GM12878 (cell line): ENCODE measurements around the gene ANKRD11. TPM values are rescaled to one million over a fixed set of nuclear protein-coding genes. Genes with fewer than 3 reads are reported as not detected.

Source experiments
- ATAC-seq: fragments of 200-7000 bp; cut with Tn5 transposase; 3 replicates; pipeline ENCODE4 v1.9.1; 2020; ENCODE audit warnings: mild to moderate bottlenecking, moderate library complexity
- BruUV-seq: library from RNA; stranded (reverse); fragments of 400-500 nt; replicated peaks from 2 replicates; lab custom pipeline; 2021; lab: Mats Ljungman, UMichigan
- CTCF ChIA-PET: fragments of 300-600 bp; sonication (Branson Sonifier 250); formaldehyde crosslinking; extraction: SDS; loops from one replicate; lab custom pipeline; 2021; ENCODE audit warnings: inconsistent platforms; lab: Yijun Ruan, JAX
- POLR2A ChIA-PET: fragments of 350-600 bp; formaldehyde crosslinking; extraction: SDS; loops from one replicate; lab custom pipeline; 2021; ENCODE audit warnings: inconsistent platforms; lab: Charles Lee
- RAD21 ChIA-PET: fragments of 300-600 bp; sonication (Branson Sonifier 250); formaldehyde crosslinking; loops from one replicate; lab custom pipeline; 2023; ENCODE audit warnings: antibody characterized with exemption; ENCODE audit not compliant: unreplicated experiment; lab: Charles Lee
- SMC1A ChIA-PET: fragments of 300-600 bp; sonication (Branson Sonifier 250); formaldehyde crosslinking; loops from one replicate; lab custom pipeline; 2023; ENCODE audit not compliant: unreplicated experiment, uncharacterized antibody; lab: Charles Lee
- DNase-seq: peaks from one replicate; pipeline ENCODE4 v3.0.0-alpha.2; 2011; ENCODE audit warnings: low read depth, low spot score
- FAIRE-seq: peaks from 3 replicates; lab custom pipeline; 2011; peaks lifted over from hg19 to GRCh38; lab: Jason Lieb, UNC
- H2AFZ ChIP-seq: 2 replicates; pipeline ENCODE4 v1.6.0; 2011; ENCODE audit warnings: low read depth, low read length, control low read depth; ENCODE audit not compliant: control insufficient read depth
- H3K27ac ChIP-seq: 2 replicates; pipeline ENCODE4 v1.5.1; 2011; ENCODE audit warnings: control low read depth; ENCODE audit not compliant: control insufficient read depth, insufficient read depth
- H3K27me3 ChIP-seq, 2 experiments: replicated peaks in 1 of 2; 2 replicates each; pipeline versions ENCODE4 v1.6.0 to v1.6.1; 2011; ENCODE audit warnings: low read length in 1 of 2; ENCODE audit not compliant: control insufficient read depth in 2 of 2, insufficient read depth in 2 of 2
- H3K36me3 ChIP-seq, 2 experiments: 2 replicates each; pipeline ENCODE4 v1.5.1; 2011; ENCODE audit warnings: low read length in 1 of 2; ENCODE audit not compliant: control insufficient read depth in 2 of 2, insufficient read depth in 2 of 2
- H3K4me1 ChIP-seq: 2 replicates; pipeline ENCODE4 v1.6.1; 2011; ENCODE audit warnings: mild to moderate bottlenecking, low read length, moderate library complexity, mixed read lengths; ENCODE audit not compliant: control insufficient read depth, insufficient read depth
- H3K4me2 ChIP-seq: 2 replicates; pipeline ENCODE4 v1.6.0; 2011; ENCODE audit warnings: control low read depth; ENCODE audit not compliant: control insufficient read depth, insufficient read depth
- H3K4me3 ChIP-seq: fragments of 200-600 bp; sonication (generic); 2 replicates; pipeline ENCODE4 v1.5.1; 2016
- H3K79me2 ChIP-seq: 2 replicates; pipeline ENCODE4 v1.6.0; 2011; ENCODE audit warnings: low read length; ENCODE audit not compliant: control insufficient read depth, insufficient read depth
- H3K9ac ChIP-seq: 2 replicates; pipeline ENCODE4 v1.8.0; 2011; ENCODE audit warnings: low read length, control low read depth, mixed read lengths; ENCODE audit not compliant: control insufficient read depth, insufficient read depth
- H3K9me3 ChIP-seq: replicated peaks from 3 replicates; pipeline ENCODE4 v1.5.1; 2011; ENCODE audit warnings: mild to moderate bottlenecking, low read length; ENCODE audit not compliant: control insufficient read depth, insufficient read depth
- H4K20me1 ChIP-seq: 2 replicates; pipeline ENCODE4 v1.6.0; 2011; ENCODE audit not compliant: control insufficient read depth, insufficient read depth
- GABPA ChIP-seq: IDR thresholded peaks from 2 replicates; pipeline ENCODE4 v1.6.1; 2014; ENCODE audit warnings: antibody characterized with exemption, low read depth, mild to moderate bottlenecking, inconsistent platforms
- POLR2AphosphoS5 ChIP-seq: IDR thresholded peaks from 2 replicates; pipeline ENCODE4 v1.6.1; 2011; ENCODE audit warnings: mild to moderate bottlenecking, low read length, inconsistent platforms
- TBL1XR1 ChIP-seq: IDR thresholded peaks from 2 replicates; pipeline ENCODE4 v1.6.1; 2012; ENCODE audit warnings: low read depth, low read length, improper control_type of control experiment
- WGBS: methylation state at CpG from one replicate; pipeline ENCODE4 v1.1.6; 2016; ENCODE audit warnings: low lambda C conversion rate; ENCODE audit not compliant: insufficient replicate concordance, insufficient coverage; ENCODE audit errors: missing lambda C conversion rate; 5-methylcytosine and 5-hydroxymethylcytosine counted together
- in situ Hi-C: fragments of 300-500 bp; cut with MboI; formaldehyde crosslinking; loops from 9 replicates; pipeline ENCODE4 v1.14.3; 2018; ENCODE audit warnings: mixed read lengths
- intact Hi-C: fragments of 100-400 bp; cut with micrococcal nuclease; formaldehyde crosslinking; loops from one replicate; pipeline ENCODE4 v1.14.2; 2022; ENCODE audit not compliant: unreplicated experiment
- polyA plus RNA-seq, 11 experiments: library from polyadenylated mRNA; depleted of rRNA in 4 of 11; unstranded in 6 of 11; stranded (reverse) in 5 of 11; fragments of >200 nt; fragmentation: Nextera tagmentation in 4 of 11; fragmentation: Illumina TruSeq in 1 of 11; extraction: Ambion mirVana in 4 of 11; extraction: Trizol in 1 of 11; gene quantifications; 1 replicate in 1 of 11; 2 replicates in 10 of 11; pipeline versions ENCODE4 v1.2.1 to v1.2.3, GENCODE V29; 2011 to 2016; ENCODE audit warnings: inconsistent platforms in 2 of 11, missing spikeins in 2 of 11, low read depth in 1 of 11
- total RNA-seq, 4 experiments: library from RNA; depleted of rRNA in 3 of 4; stranded (reverse); fragments of >200 nt in 3 of 4; fragmentation: Illumina TruSeq in 1 of 4; extraction: Trizol in 1 of 4; gene quantifications; 2 replicates each; pipeline versions ENCODE4 v1.2.1 to v1.2.3, GENCODE V29; 2013 to 2021
- TF ChIP-seq, protein P1 (sequence below): IDR thresholded peaks from 2 replicates; pipeline ENCODE4 v1.6.1; 2011; ENCODE audit warnings: borderline replicate concordance, low read depth, mild to moderate bottlenecking, moderate library complexity, mixed read lengths, low read length; ENCODE audit not compliant: insufficient read depth; ENCODE audit errors: extremely low read length

Gene ANKRD11
- total and polyA plus RNA-seq, 10 of the 15 experiments (the other 5 are each of a cell fraction or from before 2014, with no cell fraction given) = 5.1 to 103 (median 27.4) TPM

DNA sequence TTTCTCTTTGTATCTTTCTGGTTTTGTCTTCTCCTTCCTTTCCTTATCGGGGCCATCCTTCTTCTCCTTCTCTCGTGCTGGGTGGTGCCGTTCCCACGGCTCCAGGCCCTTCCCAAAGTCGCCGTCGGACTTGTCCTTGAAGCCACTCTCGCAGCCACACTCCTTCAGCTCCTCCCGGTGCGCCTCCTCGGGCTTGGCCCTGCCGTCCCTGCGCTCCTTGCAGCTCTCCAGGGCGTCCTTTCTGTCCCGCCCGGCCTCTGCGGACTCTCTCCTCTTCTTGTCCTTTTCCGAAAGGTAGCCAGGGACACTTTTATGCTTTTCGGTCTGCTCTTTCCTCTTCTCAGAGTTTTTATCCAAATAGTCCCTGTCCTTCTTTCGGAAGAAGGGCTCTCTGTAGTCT, 206.9 kb downstream of the ANKRD11 start (continued):
- TF ChIP-seq, protein P1, sequence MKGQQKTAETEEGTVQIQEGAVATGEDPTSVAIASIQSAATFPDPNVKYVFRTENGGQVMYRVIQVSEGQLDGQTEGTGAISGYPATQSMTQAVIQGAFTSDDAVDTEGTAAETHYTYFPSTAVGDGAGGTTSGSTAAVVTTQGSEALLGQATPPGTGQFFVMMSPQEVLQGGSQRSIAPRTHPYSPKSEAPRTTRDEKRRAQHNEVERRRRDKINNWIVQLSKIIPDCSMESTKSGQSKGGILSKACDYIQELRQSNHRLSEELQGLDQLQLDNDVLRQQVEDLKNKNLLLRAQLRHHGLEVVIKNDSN = no peak
- TF ChIP-seq GABPA = no peak

DNA sequence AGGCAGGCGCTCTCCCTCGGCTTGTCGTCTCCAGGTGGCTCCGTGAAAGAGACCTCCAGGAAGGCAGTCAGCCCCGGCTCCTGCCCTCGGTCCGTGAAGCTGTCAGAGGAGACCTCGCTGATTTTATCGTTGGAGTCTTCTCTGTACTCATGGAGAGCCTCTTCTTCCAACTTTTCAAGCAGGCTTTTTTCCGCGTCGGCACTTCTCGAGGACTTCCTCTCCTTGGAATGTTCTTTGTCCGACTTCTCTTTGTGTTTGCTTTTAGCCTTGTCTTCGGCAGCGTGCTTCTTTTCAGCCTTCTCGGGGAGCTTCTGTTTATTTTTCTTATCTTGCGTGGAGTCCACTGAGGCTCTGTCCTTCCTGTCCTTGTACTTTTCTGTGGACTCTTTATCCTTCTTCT, 207.8 kb downstream of the ANKRD11 start:
- RAD21 ChIA-PET = no interaction called here
- CTCF ChIA-PET = interaction anchor here (0.5 to 0.8 kb wide), 2 partner anchors 42 to 811 kb away, joined by 3 read pairs; no protein-coding TSS in a partner anchor
- intact Hi-C loops = no loop called here
- DNase-seq (no peak), ATAC-seq (no peak)
- no peaks in the 10 kb centered on the region for H3K4me1 ChIP-seq
- H3K9ac ChIP-seq = no peak overlapping the region
- SMC1A ChIA-PET = interaction anchor here (1.3 kb wide), 1 partner anchor 13 kb away, joined by 3 read pairs; no protein-coding TSS in a partner anchor
- H3K36me3 ChIP-seq = peaks cover 30 to 39% of the 10 kb centered on the region in 2 experiments
- in situ Hi-C loops = no loop called here
- no peak overlapping the region for H3K27ac ChIP-seq
- WGBS = 92% methylated on average over 16 of the region's 18 CpGs
- H3K27me3 ChIP-seq = no peaks in the 10 kb centered on the region
- POLR2A ChIA-PET = no interaction called here
- no peak overlapping the region for H2AFZ ChIP-seq
- no peaks in the 10 kb centered on the region for H3K9me3 ChIP-seq
- H3K79me2 ChIP-seq = no peaks in the 10 kb centered on the region
- BruUV-seq = TSS peak; percentile 47
- H4K20me1 ChIP-seq = no peaks in the 10 kb centered on the region
- TF ChIP-seq TBL1XR1 = no peak
- TF ChIP-seq POLR2AphosphoS5 = 0 out of 2 replicates have a peak, but pooled peaks have one; percentile 23
- TF ChIP-seq, all 136 proteins: peak for 1
- FAIRE-seq = no peak
- H3K4me2 ChIP-seq = no peak overlapping the region
- H3K4me3 ChIP-seq = no peak overlapping the region
